HG02571 (cell line): ENCODE results near the gene GATM.

Source experiments
- ATAC-seq: cut with Tn5 transposase; IDR thresholded peaks from one replicate; pipeline ENCODE4 v1.9.1; 2021; ENCODE audit warnings: mild to moderate bottlenecking, moderate library complexity; ENCODE audit not compliant: unreplicated experiment

Gene GATM, protein sequence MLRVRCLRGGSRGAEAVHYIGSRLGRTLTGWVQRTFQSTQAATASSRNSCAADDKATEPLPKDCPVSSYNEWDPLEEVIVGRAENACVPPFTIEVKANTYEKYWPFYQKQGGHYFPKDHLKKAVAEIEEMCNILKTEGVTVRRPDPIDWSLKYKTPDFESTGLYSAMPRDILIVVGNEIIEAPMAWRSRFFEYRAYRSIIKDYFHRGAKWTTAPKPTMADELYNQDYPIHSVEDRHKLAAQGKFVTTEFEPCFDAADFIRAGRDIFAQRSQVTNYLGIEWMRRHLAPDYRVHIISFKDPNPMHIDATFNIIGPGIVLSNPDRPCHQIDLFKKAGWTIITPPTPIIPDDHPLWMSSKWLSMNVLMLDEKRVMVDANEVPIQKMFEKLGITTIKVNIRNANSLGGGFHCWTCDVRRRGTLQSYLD

DNA sequence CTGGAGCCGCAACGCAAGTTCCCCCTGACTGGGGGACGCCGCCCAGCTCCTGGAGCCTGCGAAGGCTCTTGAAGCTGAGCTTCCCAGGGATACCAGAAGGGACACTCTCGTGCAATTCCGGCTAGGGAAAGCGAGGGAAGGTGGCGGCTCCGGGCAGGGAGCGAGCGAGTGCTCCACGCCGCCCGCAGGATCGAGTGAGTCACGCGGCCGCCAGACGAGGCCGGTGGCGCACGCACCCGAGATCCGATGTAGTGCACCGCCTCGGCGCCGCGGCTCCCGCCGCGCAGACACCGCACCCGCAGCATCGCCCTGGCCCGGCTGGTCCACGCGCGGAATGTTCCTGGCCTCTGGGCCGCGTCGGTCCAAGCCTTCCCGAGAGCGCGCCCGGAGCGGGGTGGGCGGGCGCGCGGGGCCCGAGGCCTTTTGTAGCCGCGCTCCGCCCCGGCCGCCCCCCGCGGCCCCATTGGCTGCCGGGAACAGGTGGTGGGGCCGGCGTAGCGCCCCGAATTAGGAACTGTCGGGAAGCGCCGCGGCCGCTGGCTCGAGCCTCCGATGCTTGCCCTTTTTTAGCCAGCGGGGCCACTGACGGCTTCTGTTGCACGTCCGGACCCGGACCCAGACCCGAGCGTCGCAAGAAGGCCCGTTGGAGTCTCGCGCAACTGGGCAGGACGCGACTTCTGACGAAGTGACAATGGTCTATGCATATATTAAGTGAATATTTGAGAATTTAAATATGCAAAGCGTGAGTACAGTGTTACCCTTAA is at the start of gene GATM:
Gene GATM, minus strand, starts transcription at position 396 of the 764 bp plus-strand sequence. Its CDS starts 91 bp downstream, at position 305.
- ATAC-seq, result peak; percentile 81

DNA sequence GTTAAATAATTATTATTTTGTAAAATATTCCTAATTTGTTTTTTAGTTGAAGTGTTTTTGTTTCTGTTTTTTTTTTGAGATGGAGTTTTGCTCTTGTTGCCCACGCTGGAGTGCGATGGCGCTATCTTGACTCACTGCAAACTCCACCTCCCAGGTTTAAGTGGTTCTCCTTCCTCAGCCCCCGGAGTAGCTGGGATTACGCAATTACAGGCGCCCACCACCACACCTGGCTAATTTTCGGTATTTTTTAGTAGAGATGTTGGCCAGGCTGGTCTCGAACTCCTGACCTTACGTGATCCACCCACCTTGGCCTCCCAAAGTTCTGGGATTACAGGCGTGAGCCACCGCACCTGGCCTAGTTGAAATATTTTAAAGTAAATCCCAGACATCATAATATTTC is 48.7 kb upstream of the GATM start:
- no peak for ATAC-seq

DNA sequence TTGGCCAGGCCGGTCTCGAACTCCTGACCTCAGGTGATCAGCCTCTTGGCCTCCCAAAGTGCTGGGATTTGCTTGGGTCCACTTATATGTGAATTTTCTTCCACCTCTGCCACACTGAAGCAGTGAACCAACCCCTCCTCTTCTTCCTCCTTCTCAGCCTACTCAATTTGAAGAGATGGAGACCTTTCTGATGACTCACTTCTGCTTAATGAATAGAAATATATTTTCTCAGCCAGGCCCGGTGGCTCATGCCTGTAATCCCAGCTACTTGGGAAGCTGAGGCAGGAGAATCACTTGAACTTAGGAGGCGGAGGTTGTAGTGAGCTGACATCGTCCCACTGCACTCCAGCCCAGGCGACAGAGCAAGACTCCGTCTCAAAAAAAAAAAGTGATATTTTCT is 46.8 kb upstream of the GATM start:
- ATAC-seq, result no peak

DNA sequence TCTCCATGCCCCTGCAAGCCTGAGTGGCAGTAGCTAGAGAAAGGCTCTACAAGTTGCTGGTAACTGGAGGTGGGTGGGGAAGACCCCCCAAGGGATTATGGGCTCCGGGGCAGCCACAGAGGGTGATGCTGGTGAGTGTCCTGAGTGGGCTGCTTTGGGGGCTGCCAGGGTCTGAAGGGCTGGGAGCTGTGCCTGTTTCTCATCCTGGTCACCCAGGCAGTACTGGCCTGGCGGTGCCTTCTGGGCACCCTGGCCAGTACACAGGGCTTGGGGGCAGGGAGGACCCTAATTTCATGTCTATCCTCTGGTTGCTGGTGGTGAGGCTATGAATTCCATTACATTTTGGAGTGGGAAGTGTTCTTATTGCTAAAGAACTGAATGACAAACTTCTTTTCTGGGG is 46.1 kb upstream of the GATM start:
- no peak for ATAC-seq

DNA sequence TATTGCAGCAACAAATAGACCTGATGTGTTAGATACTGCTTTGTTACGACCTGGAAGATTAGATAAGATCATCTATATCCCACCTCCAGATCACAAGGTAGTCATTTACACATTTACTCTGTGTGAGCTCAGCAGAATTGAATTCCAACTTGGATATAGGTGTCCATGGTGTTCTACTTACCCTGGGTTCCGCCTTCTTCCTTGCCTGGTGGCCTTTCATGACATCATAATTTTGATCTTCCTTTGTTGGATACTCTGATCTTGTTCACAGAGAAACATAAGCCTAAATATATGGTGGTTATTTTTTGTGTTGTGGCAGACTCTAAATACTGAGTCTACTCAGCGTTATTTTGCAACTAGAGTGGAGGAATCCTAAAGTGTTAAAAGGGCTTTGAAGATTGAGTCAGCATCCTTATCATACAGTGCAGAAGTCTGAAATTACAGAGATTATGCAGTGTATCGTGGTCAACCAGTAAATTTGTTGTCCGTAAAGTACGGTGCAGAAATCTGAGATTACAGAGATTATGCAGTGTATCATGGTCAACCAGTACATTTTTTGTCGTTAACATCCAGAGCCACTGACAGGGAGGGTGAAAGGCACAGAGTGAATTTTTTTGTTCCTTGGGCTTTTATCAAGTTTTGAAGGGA is 39.1 kb upstream of the GATM start:
- ATAC-seq, result no peak

DNA sequence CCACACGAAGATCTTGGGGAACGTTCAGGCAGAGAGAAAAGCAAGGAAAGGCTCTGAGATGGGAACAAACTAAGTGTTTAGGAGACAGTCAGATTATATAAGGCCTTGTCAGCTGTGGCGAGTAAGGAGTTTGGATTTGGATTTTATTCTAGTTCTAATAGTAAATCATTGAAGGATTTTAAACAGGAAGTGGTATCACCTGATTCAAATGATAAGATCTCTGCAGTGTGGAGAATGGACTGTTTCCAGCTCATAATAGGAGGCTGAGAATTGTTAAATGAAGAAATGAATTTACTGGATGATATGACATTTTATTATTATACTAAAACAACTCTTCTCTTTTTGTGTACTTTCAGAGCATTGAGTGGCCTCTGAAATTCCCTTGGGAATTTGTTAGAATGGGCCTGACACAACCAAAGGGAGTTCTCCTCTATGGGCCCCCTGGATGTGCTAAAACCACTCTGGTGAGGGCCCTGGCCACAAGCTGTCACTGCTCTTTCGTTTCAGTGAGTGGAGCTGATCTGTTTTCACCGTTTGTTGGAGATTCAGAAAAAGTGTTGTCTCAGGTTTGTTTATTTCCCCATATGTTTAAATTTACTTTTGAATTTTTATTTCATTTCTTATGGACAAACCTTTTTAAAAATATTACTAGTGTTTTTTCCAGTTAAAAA is 36.0 kb upstream of the GATM start:
- ATAC-seq, result no peak

DNA sequence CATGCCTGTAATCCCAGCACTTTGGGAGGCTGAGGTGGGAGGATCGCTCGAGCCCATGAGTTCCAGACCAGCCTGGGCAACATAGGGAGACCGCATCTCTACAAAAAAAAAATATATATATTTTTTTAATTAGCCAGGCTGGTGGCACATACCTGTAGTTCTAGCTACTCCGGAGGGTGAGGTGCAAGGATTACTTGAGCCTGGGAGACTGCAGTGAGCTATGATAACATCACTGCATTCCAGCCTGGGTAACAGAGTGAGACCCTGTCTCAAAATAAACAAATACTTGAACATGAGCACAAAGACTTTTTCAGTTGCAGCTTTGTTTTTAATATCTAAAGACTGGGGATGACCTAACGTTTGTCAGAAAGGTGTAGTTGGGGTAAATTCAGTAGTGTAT is 31.3 kb upstream of the GATM start:
- ATAC-seq, result no peak

DNA sequence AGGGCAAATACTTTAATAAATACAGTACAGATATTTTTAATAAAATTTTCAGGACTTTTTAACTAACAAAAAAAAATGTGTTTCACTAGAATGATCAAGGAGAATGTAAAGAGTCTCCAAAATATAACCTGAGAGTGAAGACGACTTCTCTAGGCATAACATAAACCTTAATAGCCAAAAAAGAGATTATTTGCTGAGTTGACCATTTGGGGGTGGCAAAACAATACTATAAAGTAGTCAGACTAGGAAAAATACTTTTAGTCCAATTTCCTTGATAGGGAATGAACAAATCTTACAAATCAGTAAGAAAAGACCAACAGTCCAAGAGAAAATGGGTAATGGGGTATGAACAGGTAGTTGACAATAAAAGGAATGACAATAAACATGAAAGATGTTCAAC is 29.4 kb upstream of the GATM start:
- ATAC-seq, result no peak

DNA sequence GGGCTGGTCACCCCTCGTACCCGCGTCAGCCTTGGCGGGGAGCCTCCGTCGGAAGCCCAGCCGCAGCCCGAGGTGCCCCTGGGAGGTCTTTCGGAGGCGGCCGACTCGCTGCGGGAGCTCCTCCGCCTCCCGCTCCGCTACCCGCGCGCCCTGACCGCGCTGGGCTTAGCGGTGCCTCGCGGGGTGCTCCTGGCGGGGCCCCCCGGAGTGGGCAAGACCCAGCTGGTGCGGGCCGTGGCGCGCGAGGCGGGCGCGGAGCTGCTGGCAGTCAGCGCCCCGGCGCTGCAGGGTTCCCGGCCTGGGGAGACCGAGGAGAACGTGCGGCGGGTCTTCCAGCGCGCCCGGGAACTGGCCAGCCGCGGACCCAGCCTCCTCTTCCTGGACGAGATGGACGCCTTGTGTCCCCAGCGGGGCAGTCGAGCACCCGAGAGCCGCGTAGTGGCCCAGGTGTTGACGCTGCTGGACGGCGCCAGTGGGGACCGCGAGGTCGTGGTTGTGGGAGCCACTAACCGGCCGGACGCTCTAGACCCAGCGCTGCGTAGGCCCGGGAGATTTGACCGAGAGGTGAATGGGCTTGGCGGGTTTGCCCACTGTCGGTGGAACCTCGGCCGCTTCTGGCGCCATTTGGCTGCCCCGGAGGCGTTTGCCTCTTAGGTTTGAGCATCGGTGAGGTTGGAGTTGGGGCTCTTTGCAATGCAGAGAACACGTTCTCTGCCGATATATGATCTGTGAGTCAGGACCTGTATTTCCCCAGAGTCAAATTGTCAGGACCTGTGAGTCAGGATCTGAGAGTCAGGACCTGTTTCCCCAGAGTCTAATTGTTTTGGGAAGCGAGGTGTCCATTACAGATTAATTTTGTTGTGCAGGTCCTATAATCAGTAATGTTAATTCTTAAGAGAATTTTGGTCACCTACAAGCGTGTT is 24.9 kb upstream of the GATM start:
- ATAC-seq, result peak; percentile 16

DNA sequence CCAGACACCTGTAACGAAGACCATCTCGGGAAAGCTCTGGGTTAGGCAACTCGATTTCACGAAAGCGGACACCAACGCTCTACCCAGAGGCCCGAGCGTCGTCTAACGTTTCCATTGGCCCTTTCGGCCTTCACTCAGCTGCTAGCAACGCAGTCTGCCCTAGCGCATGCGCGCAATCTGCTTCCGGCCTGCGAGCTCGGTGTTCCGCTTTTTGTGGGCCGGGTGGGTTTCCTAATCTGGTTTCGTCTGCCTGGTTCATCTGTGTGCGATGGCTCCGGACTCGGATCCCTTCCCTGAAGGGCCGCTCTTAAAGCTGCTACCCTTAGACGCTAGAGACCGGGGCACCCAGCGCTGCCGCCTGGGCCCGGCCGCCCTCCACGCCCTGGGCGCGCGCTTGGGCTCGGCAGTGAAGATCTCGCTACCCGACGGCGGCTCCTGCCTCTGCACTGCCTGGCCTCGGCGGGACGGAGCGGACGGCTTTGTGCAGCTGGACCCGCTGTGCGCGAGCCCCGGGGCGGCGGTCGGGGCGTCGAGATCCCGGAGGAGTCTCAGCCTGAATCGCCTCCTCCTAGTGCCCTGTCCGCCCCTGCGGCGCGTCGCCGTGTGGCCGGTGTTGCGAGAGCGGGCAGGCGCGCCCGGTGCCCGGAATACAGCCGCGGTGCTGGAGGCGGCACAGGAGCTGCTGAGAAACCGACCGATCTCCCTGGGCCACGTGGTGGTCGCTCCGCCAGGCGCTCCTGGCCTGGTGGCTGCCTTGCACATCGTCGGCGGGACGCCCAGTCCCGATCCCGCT is 24.0 kb upstream of the GATM start:
- ATAC-seq, result peak; percentile 85

DNA sequence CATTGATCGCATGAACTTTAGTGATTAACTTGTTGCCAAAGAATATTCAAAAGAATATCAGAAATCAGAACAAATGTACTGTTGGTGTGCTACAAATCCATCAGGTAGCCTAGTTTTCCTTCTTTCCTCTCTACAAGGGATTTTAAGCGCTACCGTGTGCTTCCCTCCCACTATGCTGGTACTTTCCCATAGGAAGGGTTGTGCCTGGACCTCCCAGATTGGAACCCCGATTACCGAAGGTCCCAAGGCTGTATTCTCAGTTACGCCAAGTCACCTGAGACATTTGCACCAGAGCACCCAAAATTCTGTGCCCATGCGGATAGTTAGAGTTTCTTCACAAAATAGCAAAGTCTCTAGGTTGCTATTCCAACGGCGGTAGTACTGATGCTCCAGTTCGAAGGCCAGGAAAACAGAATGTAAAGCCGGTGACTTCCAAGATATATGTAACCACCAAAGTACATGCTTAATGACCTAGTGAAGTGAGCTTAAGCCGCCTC is 23.4 kb upstream of the GATM start:
- ATAC-seq, result peak; percentile 2

DNA sequence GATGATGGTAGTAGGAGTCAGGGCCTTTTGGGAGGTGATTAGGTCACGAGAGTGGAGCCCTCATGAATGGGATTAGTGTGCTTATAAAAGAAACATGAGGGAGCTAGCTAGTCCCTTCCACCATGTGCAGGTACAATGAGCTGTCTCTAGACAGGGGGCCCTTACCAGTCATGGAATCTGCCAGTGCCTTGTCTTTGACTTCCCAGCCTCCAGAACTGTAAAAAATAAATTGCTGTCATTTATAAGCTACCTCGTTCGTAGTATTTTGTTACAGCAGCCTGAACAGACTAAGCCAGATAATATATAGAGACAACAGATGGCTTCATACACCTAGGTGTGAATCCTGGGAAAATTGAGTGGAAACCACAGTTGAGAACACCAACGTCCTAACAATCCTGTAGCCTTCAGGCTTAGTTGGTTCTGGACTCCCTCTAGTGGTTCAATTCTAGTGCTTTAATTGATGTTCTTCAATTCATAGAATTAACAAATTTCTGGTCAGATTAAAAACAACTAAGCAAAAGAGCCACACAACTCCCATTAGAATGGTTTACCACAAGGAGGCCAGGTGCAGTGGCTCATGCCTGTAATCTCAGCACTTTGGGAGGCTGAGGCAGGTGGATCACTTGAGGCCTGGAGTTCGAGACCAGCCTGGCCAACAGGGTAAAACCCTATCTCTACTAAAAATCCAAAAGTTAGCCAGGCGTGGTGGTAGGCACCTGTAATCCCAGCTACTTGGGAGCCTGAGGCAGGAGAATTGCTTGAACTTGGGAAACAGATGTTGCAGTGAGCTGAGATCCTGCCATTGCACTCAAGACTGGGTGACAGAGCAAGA is 21.3 kb upstream of the GATM start:
- ATAC-seq, result no peak

DNA sequence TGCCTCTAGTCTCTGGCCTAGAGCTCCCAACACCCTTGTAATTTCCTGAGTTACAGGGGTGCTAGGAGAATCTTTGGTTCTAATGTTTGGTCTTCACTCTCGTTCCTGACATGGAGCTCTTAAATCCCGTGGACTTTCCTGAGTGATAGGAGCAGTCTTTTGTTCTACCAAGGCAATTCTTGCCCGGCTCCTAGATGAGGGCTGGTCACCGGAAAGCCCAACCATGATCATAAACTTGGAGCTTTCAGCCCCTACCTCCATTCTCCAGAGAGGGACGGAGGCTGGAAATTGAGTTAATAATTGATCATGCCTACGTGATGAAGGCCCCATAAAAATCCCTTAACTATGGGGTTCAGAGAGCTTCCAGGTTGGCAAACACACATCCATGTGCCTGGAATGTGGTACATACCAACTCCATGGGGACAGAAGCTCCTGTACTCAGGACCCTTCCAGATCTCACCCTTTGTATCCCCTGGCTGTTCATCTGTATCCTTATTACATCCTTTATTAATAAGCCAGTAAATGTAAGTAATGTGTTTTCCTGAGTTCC is 18.8 kb upstream of the GATM start:
- no peak for ATAC-seq

DNA sequence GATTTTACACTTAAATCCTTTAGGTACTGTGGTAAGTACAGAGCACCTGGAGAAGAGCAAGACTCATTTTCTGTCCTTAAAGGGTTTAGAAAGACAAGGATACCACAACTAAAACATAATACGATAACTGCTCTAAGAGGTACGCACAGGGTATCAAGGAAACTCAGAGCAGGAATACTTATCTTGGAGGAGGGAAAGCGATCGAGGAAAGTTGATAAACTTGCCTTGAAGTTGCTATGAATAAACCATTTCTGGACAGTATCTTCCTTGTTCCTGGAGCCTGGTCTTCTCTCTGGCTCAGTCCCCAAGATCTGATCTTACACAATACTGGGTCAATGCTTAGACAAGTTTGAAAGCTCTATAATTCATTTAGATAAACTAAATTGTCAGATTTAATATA is 17.6 kb upstream of the GATM start:
- ATAC-seq, result no peak

DNA sequence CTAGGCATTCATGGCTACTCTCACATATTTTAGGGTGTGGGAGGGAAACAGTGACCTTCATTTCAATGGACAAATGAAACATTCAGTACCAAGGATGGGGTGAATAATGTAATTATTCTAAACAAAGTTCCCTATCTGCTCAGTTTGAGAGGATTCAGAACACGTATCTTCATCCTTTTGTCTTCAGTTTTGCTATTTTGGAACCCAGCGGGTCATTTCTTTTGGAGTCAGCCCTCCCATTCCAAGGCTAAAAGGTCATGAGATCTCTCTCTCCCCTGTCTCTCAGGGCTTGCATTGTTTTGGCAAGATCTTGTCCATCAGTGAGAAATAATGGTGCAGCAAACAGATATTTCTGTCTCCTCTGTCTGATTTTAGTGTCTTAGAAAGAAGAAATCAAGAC is 16.3 kb upstream of the GATM start:
- ATAC-seq, result no peak

DNA sequence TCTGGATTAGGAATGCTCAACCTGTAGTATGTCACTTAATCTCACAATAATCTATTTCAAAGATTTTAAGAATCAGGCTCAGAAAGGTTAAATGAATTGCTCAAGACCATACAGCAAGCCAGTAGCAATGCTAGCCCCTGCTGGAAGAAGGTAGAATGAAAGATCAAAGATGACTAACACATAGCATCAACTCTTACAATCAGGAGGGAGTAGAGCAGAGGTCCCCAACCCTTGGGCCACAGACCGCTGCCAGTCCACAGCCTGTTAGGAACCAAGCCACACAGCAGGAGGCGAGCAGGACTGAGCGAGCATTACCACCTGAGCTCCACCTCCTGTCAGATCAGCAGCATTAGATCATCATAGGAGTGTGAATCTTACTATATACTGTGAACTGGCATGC is 15.5 kb upstream of the GATM start:
- ATAC-seq, result no peak

DNA sequence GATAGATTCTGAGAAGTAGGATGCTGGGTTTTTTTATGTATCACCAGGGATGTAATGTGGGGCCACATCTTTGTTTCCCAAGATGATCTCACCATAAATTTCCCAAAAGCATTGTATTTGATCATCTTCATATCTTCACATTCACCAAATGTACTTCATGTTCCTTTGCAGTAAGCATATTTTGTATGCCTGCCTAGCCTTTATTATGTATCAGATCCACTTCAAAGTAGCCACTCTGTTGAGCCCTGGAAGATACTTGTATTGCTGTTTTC is 14.2 kb upstream of the GATM start:
- ATAC-seq, result no peak
